Ishikawa (cell line): ENCODE results near the gene RIMS1.

ENCODE experiments used
- CEBPB ChIP-seq: IDR thresholded peaks from 2 replicates; pipeline ENCODE4 v1.6.1; 2012
- CREB1 ChIP-seq: IDR thresholded peaks from 2 replicates; pipeline ENCODE4 v1.6.1; 2012; ENCODE audit warnings: low read depth
- EGR1 ChIP-seq: IDR thresholded peaks from 2 replicates; pipeline ENCODE4 v1.6.1; 2012
- EP300 ChIP-seq: IDR thresholded peaks from 2 replicates; pipeline ENCODE4 v1.6.1; 2012; ENCODE audit warnings: borderline replicate concordance
- FOXM1 ChIP-seq: IDR thresholded peaks from 2 replicates; pipeline ENCODE4 v1.6.1; 2012; ENCODE audit warnings: low read depth, borderline replicate concordance
- NFIC ChIP-seq: IDR thresholded peaks from 2 replicates; pipeline ENCODE4 v1.6.1; 2012
- RAD21 ChIP-seq: IDR thresholded peaks from 2 replicates; pipeline ENCODE4 v1.6.1; 2012; ENCODE audit warnings: low read depth
- TAF1 ChIP-seq: IDR thresholded peaks from 2 replicates; pipeline ENCODE4 v1.6.1; 2012; ENCODE audit warnings: low read depth, mild to moderate bottlenecking
- TCF12 ChIP-seq: IDR thresholded peaks from 2 replicates; pipeline ENCODE4 v1.6.1; 2012; ENCODE audit warnings: low read depth
- TEAD4 ChIP-seq: IDR thresholded peaks from 2 replicates; pipeline ENCODE4 v1.6.1; 2012
- YY1 ChIP-seq: IDR thresholded peaks from 2 replicates; pipeline ENCODE4 v1.6.1; 2012; ENCODE audit warnings: low read depth
- ZBTB7A ChIP-seq: IDR thresholded peaks from 2 replicates; pipeline ENCODE4 v1.6.1; 2012; ENCODE audit warnings: low read depth
- TF ChIP-seq, protein P1 (sequence below): IDR thresholded peaks from 2 replicates; pipeline ENCODE4 v1.6.1; 2012; ENCODE audit warnings: low read depth, mild to moderate bottlenecking
- TF ChIP-seq, protein P2 (sequence below): IDR thresholded peaks from 2 replicates; pipeline ENCODE4 v1.6.1; 2012
- TF ChIP-seq, protein P3 (sequence below): IDR thresholded peaks from 2 replicates; pipeline ENCODE4 v1.6.1; 2012

RIMS1 gene

DNA sequence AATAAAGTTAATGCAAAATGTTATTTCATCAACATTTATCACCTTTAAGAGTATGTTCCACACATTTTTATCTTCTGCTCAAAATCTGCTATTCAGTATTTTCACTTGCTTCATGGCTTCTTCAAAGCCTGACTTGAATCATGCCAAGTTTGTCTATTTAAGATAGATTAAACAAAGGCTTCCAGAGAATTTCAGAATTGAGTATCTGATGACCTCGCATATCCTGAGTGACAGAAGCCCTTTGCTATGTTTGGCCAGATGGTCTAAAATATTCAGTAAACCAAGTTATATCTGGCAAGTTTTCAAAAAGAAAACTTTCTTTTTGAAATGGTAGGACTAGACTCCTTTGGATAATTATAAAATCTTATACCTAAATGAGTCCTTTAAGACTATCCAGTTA lies 386.6 kb downstream of the RIMS1 start:
- no peak for TF ChIP-seq RAD21
- TF ChIP-seq TAF1: no peak
- TF ChIP-seq, protein P1, sequence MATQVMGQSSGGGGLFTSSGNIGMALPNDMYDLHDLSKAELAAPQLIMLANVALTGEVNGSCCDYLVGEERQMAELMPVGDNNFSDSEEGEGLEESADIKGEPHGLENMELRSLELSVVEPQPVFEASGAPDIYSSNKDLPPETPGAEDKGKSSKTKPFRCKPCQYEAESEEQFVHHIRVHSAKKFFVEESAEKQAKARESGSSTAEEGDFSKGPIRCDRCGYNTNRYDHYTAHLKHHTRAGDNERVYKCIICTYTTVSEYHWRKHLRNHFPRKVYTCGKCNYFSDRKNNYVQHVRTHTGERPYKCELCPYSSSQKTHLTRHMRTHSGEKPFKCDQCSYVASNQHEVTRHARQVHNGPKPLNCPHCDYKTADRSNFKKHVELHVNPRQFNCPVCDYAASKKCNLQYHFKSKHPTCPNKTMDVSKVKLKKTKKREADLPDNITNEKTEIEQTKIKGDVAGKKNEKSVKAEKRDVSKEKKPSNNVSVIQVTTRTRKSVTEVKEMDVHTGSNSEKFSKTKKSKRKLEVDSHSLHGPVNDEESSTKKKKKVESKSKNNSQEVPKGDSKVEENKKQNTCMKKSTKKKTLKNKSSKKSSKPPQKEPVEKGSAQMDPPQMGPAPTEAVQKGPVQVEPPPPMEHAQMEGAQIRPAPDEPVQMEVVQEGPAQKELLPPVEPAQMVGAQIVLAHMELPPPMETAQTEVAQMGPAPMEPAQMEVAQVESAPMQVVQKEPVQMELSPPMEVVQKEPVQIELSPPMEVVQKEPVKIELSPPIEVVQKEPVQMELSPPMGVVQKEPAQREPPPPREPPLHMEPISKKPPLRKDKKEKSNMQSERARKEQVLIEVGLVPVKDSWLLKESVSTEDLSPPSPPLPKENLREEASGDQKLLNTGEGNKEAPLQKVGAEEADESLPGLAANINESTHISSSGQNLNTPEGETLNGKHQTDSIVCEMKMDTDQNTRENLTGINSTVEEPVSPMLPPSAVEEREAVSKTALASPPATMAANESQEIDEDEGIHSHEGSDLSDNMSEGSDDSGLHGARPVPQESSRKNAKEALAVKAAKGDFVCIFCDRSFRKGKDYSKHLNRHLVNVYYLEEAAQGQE: no peak
- TF ChIP-seq CEBPB: no peak
- TF ChIP-seq EGR1: no peak
- TF ChIP-seq, protein P2, sequence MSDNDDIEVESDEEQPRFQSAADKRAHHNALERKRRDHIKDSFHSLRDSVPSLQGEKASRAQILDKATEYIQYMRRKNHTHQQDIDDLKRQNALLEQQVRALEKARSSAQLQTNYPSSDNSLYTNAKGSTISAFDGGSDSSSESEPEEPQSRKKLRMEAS: no peak
- no peak for TF ChIP-seq TCF12
- TF ChIP-seq EP300: no peak
- no peak for TF ChIP-seq NFIC
- TF ChIP-seq YY1: no peak

DNA sequence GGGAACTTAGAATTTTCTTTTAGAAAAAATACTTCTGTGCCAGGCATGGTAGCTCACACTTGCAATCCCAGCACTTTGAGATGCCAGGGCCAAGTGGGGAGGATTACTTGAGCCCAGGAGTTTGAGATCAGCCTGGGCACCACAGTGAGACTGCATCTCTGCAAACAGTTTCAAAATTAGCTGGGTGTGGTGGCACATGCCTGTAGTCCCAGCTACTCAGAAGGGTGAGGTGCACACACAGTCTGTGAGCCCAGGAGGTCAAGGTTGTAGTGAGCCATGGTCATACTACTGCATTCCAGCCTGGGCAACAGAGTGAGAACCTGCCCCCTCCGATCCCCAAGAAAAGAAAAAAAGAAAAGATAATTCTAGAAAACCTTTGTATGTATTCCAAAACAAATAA lies 389.5 kb downstream of the RIMS1 start:
- TF ChIP-seq, protein P1: no peak
- TF ChIP-seq TEAD4: no peak
- TF ChIP-seq RAD21: no peak
- TF ChIP-seq ZBTB7A: no peak
- TF ChIP-seq YY1: no peak
- no peak for TF ChIP-seq CEBPB

DNA sequence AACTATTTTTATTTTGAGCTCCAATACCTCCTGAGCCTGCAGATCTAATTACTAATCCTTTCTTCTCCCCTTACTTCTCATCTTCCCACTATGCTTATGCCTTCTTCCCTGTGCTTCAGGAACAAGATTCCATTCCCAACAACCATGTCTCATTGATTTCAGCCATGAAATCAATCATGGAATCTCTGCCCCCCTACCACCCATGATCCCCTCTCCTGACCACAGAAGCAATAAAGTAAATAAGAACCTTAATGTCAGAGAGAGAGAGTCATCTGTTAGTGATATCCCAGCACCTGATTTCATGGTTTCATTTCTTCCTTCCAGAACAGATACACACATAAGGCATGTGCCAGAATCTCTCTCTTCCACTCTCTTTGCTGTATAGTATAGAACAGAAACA lies 395.9 kb downstream of the RIMS1 start:
- no peak for TF ChIP-seq RAD21
- TF ChIP-seq, protein P1: no peak

DNA sequence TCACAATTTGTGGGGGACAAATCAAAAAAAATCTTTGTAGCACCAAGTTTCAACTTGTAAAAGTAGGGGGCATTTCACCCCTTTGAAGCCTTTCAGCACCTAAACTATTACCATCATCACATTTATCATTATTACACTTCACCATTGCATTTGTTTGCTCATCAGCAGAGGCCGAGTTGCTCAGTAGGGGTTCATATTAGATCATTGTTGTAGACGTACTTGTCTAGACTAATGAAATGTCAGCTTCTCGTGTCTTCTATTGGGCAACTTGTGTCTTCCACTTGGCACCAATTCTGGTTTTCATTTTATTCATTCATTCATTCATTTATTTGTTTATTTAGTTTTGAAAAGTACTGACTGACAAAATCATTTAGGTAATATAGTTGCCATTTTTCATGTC lies 397.2 kb downstream of the RIMS1 start:
- no peak for TF ChIP-seq TAF1
- TF ChIP-seq TEAD4: no peak
- TF ChIP-seq CEBPB: no peak
- no peak for TF ChIP-seq EGR1
- TF ChIP-seq EP300: no peak
- TF ChIP-seq TCF12: no peak
- TF ChIP-seq ZBTB7A: no peak
- no peak for TF ChIP-seq NFIC
- TF ChIP-seq CREB1: no peak
- TF ChIP-seq FOXM1: no peak
- no peak for TF ChIP-seq YY1
- TF ChIP-seq, protein P1: no peak
- TF ChIP-seq, protein P3, sequence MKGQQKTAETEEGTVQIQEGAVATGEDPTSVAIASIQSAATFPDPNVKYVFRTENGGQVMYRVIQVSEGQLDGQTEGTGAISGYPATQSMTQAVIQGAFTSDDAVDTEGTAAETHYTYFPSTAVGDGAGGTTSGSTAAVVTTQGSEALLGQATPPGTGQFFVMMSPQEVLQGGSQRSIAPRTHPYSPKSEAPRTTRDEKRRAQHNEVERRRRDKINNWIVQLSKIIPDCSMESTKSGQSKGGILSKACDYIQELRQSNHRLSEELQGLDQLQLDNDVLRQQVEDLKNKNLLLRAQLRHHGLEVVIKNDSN: no peak
- no peak for TF ChIP-seq RAD21
- TF ChIP-seq, protein P2: no peak
